PC-3 (cell line): Measurements from ENCODE around the gene TFRC.
"Not testable (repeated sequence)": the region's sequence is repeated elsewhere in the genome, so short reads cannot be mapped to it uniquely, and the experiment has no call there.

Source experiments
- EZH2 ChIP-seq: fragments of 300-600 bp; sonication (generic); IDR thresholded peaks from one replicate; pipeline ENCODE4 v1.6.1; 2017; ENCODE audit warnings: antibody characterized with exemption, mild to moderate bottlenecking, low read length; ENCODE audit not compliant: unreplicated experiment
- TF ChIP-seq, protein P1 (sequence below): fragments of 300-600 bp; sonication (generic); conservative IDR thresholded peaks from 2 replicates; pipeline ENCODE4 v1.5.1; 2017; ENCODE audit warnings: antibody characterized with exemption, low read depth, mild to moderate bottlenecking, low read length

DNA sequence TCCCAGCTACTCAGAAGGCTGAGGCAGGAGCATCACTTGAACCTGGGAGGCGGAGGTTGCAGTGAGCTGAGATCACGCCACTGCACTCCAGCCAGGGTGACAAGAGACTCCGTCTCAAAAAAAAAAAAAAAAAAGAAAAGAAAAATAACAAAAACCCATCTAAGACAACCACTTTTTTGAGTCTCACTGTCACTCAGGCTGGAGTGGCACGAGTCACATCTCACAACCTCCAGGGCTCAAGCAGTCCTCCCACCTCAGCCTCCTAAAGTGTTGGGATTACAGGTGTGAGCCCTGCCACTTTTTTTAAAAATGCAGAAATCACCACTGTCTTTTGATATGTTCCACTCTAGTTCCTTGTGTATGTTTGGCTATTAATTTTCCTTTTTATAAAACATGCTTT lies 13.1 kb downstream of the TFRC start:
- TF ChIP-seq, protein P1, sequence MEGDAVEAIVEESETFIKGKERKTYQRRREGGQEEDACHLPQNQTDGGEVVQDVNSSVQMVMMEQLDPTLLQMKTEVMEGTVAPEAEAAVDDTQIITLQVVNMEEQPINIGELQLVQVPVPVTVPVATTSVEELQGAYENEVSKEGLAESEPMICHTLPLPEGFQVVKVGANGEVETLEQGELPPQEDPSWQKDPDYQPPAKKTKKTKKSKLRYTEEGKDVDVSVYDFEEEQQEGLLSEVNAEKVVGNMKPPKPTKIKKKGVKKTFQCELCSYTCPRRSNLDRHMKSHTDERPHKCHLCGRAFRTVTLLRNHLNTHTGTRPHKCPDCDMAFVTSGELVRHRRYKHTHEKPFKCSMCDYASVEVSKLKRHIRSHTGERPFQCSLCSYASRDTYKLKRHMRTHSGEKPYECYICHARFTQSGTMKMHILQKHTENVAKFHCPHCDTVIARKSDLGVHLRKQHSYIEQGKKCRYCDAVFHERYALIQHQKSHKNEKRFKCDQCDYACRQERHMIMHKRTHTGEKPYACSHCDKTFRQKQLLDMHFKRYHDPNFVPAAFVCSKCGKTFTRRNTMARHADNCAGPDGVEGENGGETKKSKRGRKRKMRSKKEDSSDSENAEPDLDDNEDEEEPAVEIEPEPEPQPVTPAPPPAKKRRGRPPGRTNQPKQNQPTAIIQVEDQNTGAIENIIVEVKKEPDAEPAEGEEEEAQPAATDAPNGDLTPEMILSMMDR, result not testable (repeated sequence)
- TF ChIP-seq EZH2, result not testable (repeated sequence)
